IPS-15b (cell line): Measurements from ENCODE around the gene MGAT5B.

Experiments
- H3K27me3 ChIP-seq: one replicate; pipeline ENCODE4 v1.6.1; 2013; ENCODE audit warnings: low read length; ENCODE audit not compliant: control insufficient read depth, insufficient read depth
- H3K36me3 ChIP-seq: one replicate; pipeline ENCODE4 v1.6.1; 2013; ENCODE audit warnings: low read length; ENCODE audit not compliant: control insufficient read depth, insufficient read depth
- H3K4me1 ChIP-seq: one replicate; pipeline ENCODE4 v1.6.1; 2013; ENCODE audit warnings: mild to moderate bottlenecking, low read length; ENCODE audit not compliant: control insufficient read depth, insufficient read depth
- H3K4me3 ChIP-seq: one replicate; pipeline ENCODE4 v1.5.1; 2013; ENCODE audit warnings: low read depth, low read length
- H3K9ac ChIP-seq: one replicate; pipeline ENCODE4 v1.6.1; 2013; ENCODE audit warnings: low read depth, mild to moderate bottlenecking, low read length
- H3K9me3 ChIP-seq: one replicate; pipeline ENCODE4 v1.6.1; 2013; ENCODE audit warnings: mild to moderate bottlenecking, low read length; ENCODE audit not compliant: control insufficient read depth, insufficient read depth

Gene MGAT5B

GRCh38 chr17:76868176-76868668 lies at the start of gene MGAT5B:
Gene MGAT5B (plus strand): TSS chr17:76868404. CDS start chr17:76869030, 626 bp downstream.
- peak within 1 kb of the TSS; percentile 58 for H3K4me3 ChIP-seq
- no peaks in the 10 kb centered on the region for H3K4me1 ChIP-seq
- H3K9me3 ChIP-seq, result no peaks in the 10 kb centered on the region
- peak within 1 kb of the TSS; percentile 1 for H3K9ac ChIP-seq
- no peaks in the 10 kb centered on the region for H3K36me3 ChIP-seq
- H3K27me3 ChIP-seq, result peaks cover 13% of the 10 kb centered on the region

- H3K4me1 ChIP-seq, result peaks cover 7% of the 10 kb centered on the region
Measured at GRCh38 chr17:76820039-76820438, 48.2 kb upstream of the MGAT5B start.

GRCh38 chr17:76820561-76820960 lies 47.6 kb upstream of the MGAT5B start:
- Histone ChIP-seq H3K4me1 (peaks cover 7% of the 10 kb centered on the region), H3K9me3 (no peaks in the 10 kb centered on the region), H3K27me3 (no peaks in the 10 kb centered on the region), H3K9ac (no peak overlapping the region), H3K36me3 (no peaks in the 10 kb centered on the region), H3K4me3 (no peak overlapping the region)

More at GRCh38 chr17:76820039-76820438, 48.2 kb upstream of the MGAT5B start:
- H3K27me3 ChIP-seq, result no peaks in the 10 kb centered on the region
- H3K9me3 ChIP-seq, result no peaks in the 10 kb centered on the region
- no peak overlapping the region for H3K4me3 ChIP-seq
- H3K36me3 ChIP-seq, result no peaks in the 10 kb centered on the region
- H3K9ac ChIP-seq, result no peak overlapping the region

- Histone ChIP-seq H3K27me3 (no peaks in the 10 kb centered on the region), H3K4me1 (peaks cover 2% of the 10 kb centered on the region), H3K4me3 (no peak overlapping the region), H3K9me3 (no peaks in the 10 kb centered on the region), H3K9ac (no peak overlapping the region), H3K36me3 (no peaks in the 10 kb centered on the region)
Measured at GRCh38 chr17:76822184-76822778, 45.9 kb upstream of the MGAT5B start.

- Histone ChIP-seq H3K4me1 (peaks cover 2% of the 10 kb centered on the region), H3K9me3 (no peaks in the 10 kb centered on the region), H3K36me3 (no peaks in the 10 kb centered on the region), H3K9ac (no peak overlapping the region), H3K27me3 (no peaks in the 10 kb centered on the region), H3K4me3 (no peak overlapping the region)
Measured at GRCh38 chr17:76824093-76824492, 44.1 kb upstream of the MGAT5B start.

GRCh38 chr17:76826330-76827068 lies 41.7 kb upstream of the MGAT5B start:
- H3K36me3 ChIP-seq, result no peaks in the 10 kb centered on the region
- no peak overlapping the region for H3K4me3 ChIP-seq
- H3K4me1 ChIP-seq, result no peaks in the 10 kb centered on the region
- no peaks in the 10 kb centered on the region for H3K27me3 ChIP-seq
- H3K9ac ChIP-seq, result no peak overlapping the region
- H3K9me3 ChIP-seq, result no peaks in the 10 kb centered on the region

- no peaks in the 10 kb centered on the region for H3K9me3 ChIP-seq
- H3K9ac ChIP-seq, result no peak overlapping the region
- no peak overlapping the region for H3K4me3 ChIP-seq
- H3K4me1 ChIP-seq, result no peaks in the 10 kb centered on the region
- no peaks in the 10 kb centered on the region for H3K36me3 ChIP-seq
- no peaks in the 10 kb centered on the region for H3K27me3 ChIP-seq
Measured at GRCh38 chr17:76827736-76828135, 40.5 kb upstream of the MGAT5B start.

- Histone ChIP-seq H3K4me3 (no peak overlapping the region), H3K27me3 (no peaks in the 10 kb centered on the region), H3K36me3 (no peaks in the 10 kb centered on the region), H3K9me3 (no peaks in the 10 kb centered on the region), H3K4me1 (peaks cover 2% of the 10 kb centered on the region), H3K9ac (no peak overlapping the region)
Measured at GRCh38 chr17:76830987-76831715, 37.1 kb upstream of the MGAT5B start.

GRCh38 chr17:76833034-76833644 lies 35.1 kb upstream of the MGAT5B start:
- no peaks in the 10 kb centered on the region for H3K9me3 ChIP-seq
- H3K4me1 ChIP-seq, result peaks cover 2% of the 10 kb centered on the region
- no peak overlapping the region for H3K9ac ChIP-seq
- H3K4me3 ChIP-seq, result no peak overlapping the region
- H3K36me3 ChIP-seq, result no peaks in the 10 kb centered on the region
- no peaks in the 10 kb centered on the region for H3K27me3 ChIP-seq

GRCh38 chr17:76833747-76834146 lies 34.5 kb upstream of the MGAT5B start:
- no peaks in the 10 kb centered on the region for H3K9me3 ChIP-seq
- H3K36me3 ChIP-seq, result no peaks in the 10 kb centered on the region
- H3K27me3 ChIP-seq, result no peaks in the 10 kb centered on the region
- H3K4me1 ChIP-seq, result peaks cover 2% of the 10 kb centered on the region
- no peak overlapping the region for H3K9ac ChIP-seq
- no peak overlapping the region for H3K4me3 ChIP-seq

- no peak overlapping the region for H3K9ac ChIP-seq
- no peaks in the 10 kb centered on the region for H3K36me3 ChIP-seq
- no peak overlapping the region for H3K4me3 ChIP-seq
- H3K27me3 ChIP-seq, result peaks cover under 1% of the 10 kb centered on the region
- H3K9me3 ChIP-seq, result no peaks in the 10 kb centered on the region
- peaks cover 3% of the 10 kb centered on the region for H3K4me1 ChIP-seq
Measured at GRCh38 chr17:76834870-76835269, 33.3 kb upstream of the MGAT5B start.
